HCT116 (cell line): Measurements from ENCODE around the gene CCDC14. TPM values are rescaled to one million over a fixed set of nuclear protein-coding genes. Genes with fewer than 3 reads are reported as not detected.

ENCODE experiments used
- ATAC-seq: fragments of 200-7000 bp; cut with Tn5 transposase; 2 replicates; pipeline ENCODE4 v1.9.1; 2020; ENCODE audit warnings: mild to moderate bottlenecking, moderate library complexity
- BruUV-seq: library from RNA; stranded (reverse); fragments of 400-500 nt; replicated peaks from 2 replicates; lab custom pipeline; 2021; lab: Mats Ljungman, UMichigan
- CTCF ChIA-PET: fragments of 300-600 bp; sonication (Branson Sonifier 250); formaldehyde crosslinking; loops from one replicate; lab custom pipeline; 2021; ENCODE audit warnings: antibody characterized with exemption; lab: Charles Lee
- POLR2A ChIA-PET: fragments of 300-600, 350-600 bp; sonication (Branson Sonifier 250); formaldehyde crosslinking; loops from one replicate; lab custom pipeline; 2021; ENCODE audit warnings: antibody characterized with exemption; lab: Charles Lee
- RAD21 ChIA-PET, 2 experiments: fragments of 300-600 bp; sonication (Branson Sonifier 250); formaldehyde crosslinking; loops; one replicate each; lab custom pipeline; 2023; ENCODE audit warnings: low total read pairs in 2 of 2; ENCODE audit not compliant: uncharacterized antibody in 2 of 2, unreplicated experiment in 2 of 2, low non-redundant PET in 1 of 2; lab: Charles Lee
- DNase-seq: peaks from one replicate; pipeline ENCODE4 v3.0.0-alpha.2; 2010; ENCODE audit warnings: low read depth, low spot score
- H2AFZ ChIP-seq: fragments of 200-600 bp; shearing (Covaris generic), sonication (generic); 2 replicates; pipeline ENCODE4 v1.6.1; 2017; ENCODE audit warnings: low read depth, mixed run types, mixed read lengths, antibody characterized with exemption, low read length; ENCODE audit not compliant: poor library complexity, severe bottlenecking
- H3K27ac ChIP-seq: 2 replicates; pipeline ENCODE4 v1.5.1; 2012; ENCODE audit warnings: low read depth, low read length
- H3K27me3 ChIP-seq: fragments of 200-600 bp; sonication (generic); 2 replicates; pipeline ENCODE4 v1.6.1; 2016; ENCODE audit warnings: mixed run types, low read length, mixed read lengths; ENCODE audit not compliant: insufficient read depth
- H3K36me3 ChIP-seq, 2 experiments: fragments of 200-500 bp in 1 of 2; fragments of 200-600 bp in 1 of 2; sonication (Bioruptor generic) in 1 of 2; sonication (generic) in 1 of 2; 2 replicates each; pipeline versions ENCODE4 v1.5.1 to v1.6.1; 2014 to 2016; ENCODE audit warnings: low read length in 2 of 2, inconsistent platforms in 1 of 2, mixed read lengths in 1 of 2, mixed run types in 1 of 2; ENCODE audit not compliant: insufficient read depth in 2 of 2, control insufficient read depth in 1 of 2
- H3K4me1 ChIP-seq, 2 experiments: fragments of 200-600 bp in 1 of 2; sonication (generic) in 1 of 2; 2 replicates each; pipeline versions ENCODE4 v1.5.1 to v1.6.1; 2012 to 2017; ENCODE audit warnings: low read length in 2 of 2, inconsistent platforms in 1 of 2, mild to moderate bottlenecking in 1 of 2, mixed read lengths in 1 of 2, mixed run types in 1 of 2, moderate library complexity in 1 of 2; ENCODE audit not compliant: insufficient read depth in 2 of 2, control insufficient read depth in 1 of 2
- H3K4me2 ChIP-seq: fragments of 200-600 bp; sonication (generic); 2 replicates; pipeline ENCODE4 v1.6.1; 2017; ENCODE audit warnings: mixed run types, low read length, mixed read lengths
- H3K4me3 ChIP-seq, 2 experiments: fragments of 200-600 bp in 1 of 2; sonication (generic) in 1 of 2; replicated peaks in 1 of 2; 2 replicates each; pipeline ENCODE4 v1.5.1; 2011 to 2016; ENCODE audit warnings: low read length in 2 of 2, control low read depth in 1 of 2, low read depth in 1 of 2, mild to moderate bottlenecking in 1 of 2, mixed read lengths in 1 of 2, mixed run types in 1 of 2
- H3K79me2 ChIP-seq: fragments of 200-600 bp; sonication (generic); 2 replicates; pipeline ENCODE4 v1.6.1; 2017; ENCODE audit warnings: mild to moderate bottlenecking, mixed run types, low read length, moderate library complexity, mixed read lengths; ENCODE audit not compliant: insufficient read depth
- H3K9ac ChIP-seq: fragments of 200-600 bp; sonication (generic); 2 replicates; pipeline ENCODE4 v1.6.1; 2016; ENCODE audit warnings: low read length, mixed read lengths
- H3K9me2 ChIP-seq: fragments of 200-600 bp; sonication (generic), shearing (Covaris generic); 2 replicates; pipeline ENCODE4 v1.6.1; 2017; ENCODE audit warnings: mixed run types, mild to moderate bottlenecking, moderate library complexity; ENCODE audit not compliant: insufficient read depth
- H3K9me3 ChIP-seq, 2 experiments: fragments of 200-500 bp in 1 of 2; fragments of 200-600 bp in 1 of 2; sonication (Bioruptor generic) in 1 of 2; sonication (generic) in 1 of 2; 2 replicates each; pipeline ENCODE4 v1.6.1; 2014 to 2017; ENCODE audit warnings: low read length in 2 of 2, mixed read lengths in 2 of 2, inconsistent platforms in 1 of 2, low read depth in 1 of 2, mild to moderate bottlenecking in 1 of 2, mixed run types in 1 of 2, moderate library complexity in 1 of 2; ENCODE audit not compliant: control insufficient read depth in 1 of 2, insufficient read depth in 1 of 2
- H4K20me1 ChIP-seq: fragments of 200-600 bp; sonication (generic), shearing (Covaris generic); 2 replicates; pipeline ENCODE4 v1.6.1; 2017; ENCODE audit warnings: mixed run types, mild to moderate bottlenecking, moderate library complexity; ENCODE audit not compliant: insufficient read depth
- CTCF ChIP-seq, 3 experiments: fragments of 200-600 bp in 1 of 3; sonication (generic) in 1 of 3; IDR thresholded peaks in 2 of 3; conservative IDR thresholded peaks in 1 of 3; 2 replicates each; pipeline ENCODE4 v1.5.1; 2012 to 2017; ENCODE audit warnings: low read depth in 2 of 3, low read length in 2 of 3, antibody characterized with exemption in 1 of 3, borderline replicate concordance in 1 of 3, control low read depth in 1 of 3, mild to moderate bottlenecking in 1 of 3, mixed read lengths in 1 of 3, mixed run types in 1 of 3, moderate library complexity in 1 of 3; ENCODE audit not compliant: insufficient read depth in 1 of 3
- POLR2A ChIP-seq: IDR thresholded peaks from 2 replicates; pipeline ENCODE4 v1.7.0; 2011; ENCODE audit warnings: borderline replicate concordance; ENCODE audit not compliant: insufficient read depth, insufficient read length; ENCODE audit errors: extremely low read depth
- RAD21 ChIP-seq: IDR thresholded peaks from 2 replicates; pipeline ENCODE4 v1.6.1; 2012; ENCODE audit warnings: low read depth, mild to moderate bottlenecking
- SP1 ChIP-seq: IDR thresholded peaks from 2 replicates; pipeline ENCODE4 v1.6.1; 2012; ENCODE audit warnings: low read depth
- intact Hi-C: fragments of 100-400 bp; cut with micrococcal nuclease; formaldehyde crosslinking; loops from 2 replicates; pipeline ENCODE4 v1.10.0; 2022
- total RNA-seq: library from RNA; stranded (reverse); gene quantifications from one replicate; pipeline ENCODE4 v1.2.1, GENCODE V29; 2021; ENCODE audit not compliant: unreplicated experiment

CCDC14 gene
- total RNA-seq, 1 experiment from 2014 or later: 54.5 TPM

GRCh38 chr3:123876858-123877257, 84.2 kb downstream of the CCDC14 start:
- Histone ChIP-seq H3K9me3 (no peaks in the 10 kb centered on the region), H3K4me2 (no peak overlapping the region), H3K79me2 (no peaks in the 10 kb centered on the region), H4K20me1 (no peaks in the 10 kb centered on the region), H3K27me3 (no peaks in the 10 kb centered on the region), H2AFZ (no peak overlapping the region), H3K36me3 (no peaks in the 10 kb centered on the region), H3K9me2 (no peaks in the 10 kb centered on the region; the same call in 1 of the 2 replicates), H3K9ac (no peak overlapping the region), H3K4me1 (no peaks in the 10 kb centered on the region), H3K4me3 (no peak overlapping the region), H3K27ac (no peak overlapping the region)
- peak; percentile 60 for ATAC-seq
- TF ChIP-seq CTCF (IDR thresholded peaks at IDR 0.05 in 2 of 3, conservative IDR thresholded peaks at IDR 0.05 in 1 of 3; ENCODE audit: borderline replicate concordance in 1 of 3, insufficient read depth in 1 of 3, low read depth in 2 of 3, low read length in 2 of 3): peak; percentile 25 to 53 (median 51); a peak in 5 of 6 replicates
- TF ChIP-seq RAD21: peak; percentile 34; the same call in 1 of the 2 replicates
- no peak for TF ChIP-seq SP1
- TF ChIP-seq POLR2A: no peak
- RAD21 ChIA-PET: no interaction called here
- intact Hi-C loops: loop anchor here (1.0 to 5.0 kb wide), 2 partner anchors 202 to 225 kb away; no protein-coding TSS in a partner anchor
- POLR2A ChIA-PET: no interaction called here
- CTCF ChIA-PET: no interaction called here
- BruUV-seq: no TSS peak
- DNase-seq: no peak

- Histone ChIP-seq H3K36me3 (no peaks in the 10 kb centered on the region), H3K9ac (no peak overlapping the region), H4K20me1 (no peaks in the 10 kb centered on the region), H3K27ac (no peak overlapping the region), H3K4me1 (no peaks in the 10 kb centered on the region), H3K9me3 (no peaks in the 10 kb centered on the region), H3K79me2 (no peaks in the 10 kb centered on the region), H3K9me2 (no peaks in the 10 kb centered on the region; the same call in 1 of the 2 replicates), H2AFZ (no peak overlapping the region), H3K27me3 (no peaks in the 10 kb centered on the region), H3K4me2 (no peak overlapping the region), H3K4me3 (no peak overlapping the region)
- ChIA-PET RAD21 (no interaction called here), CTCF (no interaction called here), POLR2A (no interaction called here)
- ATAC-seq: no peak
- no peak for DNase-seq
- no peak for TF ChIP-seq RAD21
- no TSS peak for BruUV-seq
- intact Hi-C loops: no loop called here
Observed at GRCh38 chr3:123872621-123873020, 88.4 kb downstream of the CCDC14 start.
